GM12875 (cell line): Measurements from ENCODE around the gene COX4I1.

Experiments used
- H3K4me3 ChIP-seq: one replicate; pipeline ENCODE4 v1.5.1; 2011; ENCODE audit warnings: low read depth, low read length, control low read depth
- CTCF ChIP-seq: IDR thresholded peaks from 2 replicates; pipeline ENCODE4 v1.5.1; 2011; ENCODE audit warnings: low read depth, mild to moderate bottlenecking, control low read depth, inconsistent platforms, low read length, moderate library complexity, borderline replicate concordance; ENCODE audit not compliant: insufficient read depth

The COX4I1 gene

GRCh38 chr16:85759631-85760419, 39.7 kb upstream of the COX4I1 start:
- no peak overlapping the region for H3K4me3 ChIP-seq

GRCh38 chr16:85761861-85762260, 37.6 kb upstream of the COX4I1 start:
- TF ChIP-seq CTCF: no peak

More at GRCh38 chr16:85759631-85760419, 39.7 kb upstream of the COX4I1 start:
- TF ChIP-seq CTCF: peak; percentile 87

GRCh38 chr16:85762970-85763369, 36.5 kb upstream of the COX4I1 start:
- H3K4me3 ChIP-seq: no peak overlapping the region
- TF ChIP-seq CTCF: no peak

More at GRCh38 chr16:85761861-85762260, 37.6 kb upstream of the COX4I1 start:
- H3K4me3 ChIP-seq: no peak overlapping the region

GRCh38 chr16:85763616-85764015, 35.9 kb upstream of the COX4I1 start:
- TF ChIP-seq CTCF: no peak
- no peak overlapping the region for H3K4me3 ChIP-seq

- no peak for TF ChIP-seq CTCF
- H3K4me3 ChIP-seq: no peak overlapping the region
Observed at GRCh38 chr16:85765211-85765610, 34.3 kb upstream of the COX4I1 start.

- no peak for TF ChIP-seq CTCF
- no peak overlapping the region for H3K4me3 ChIP-seq
Observed at GRCh38 chr16:85765767-85766166, 33.7 kb upstream of the COX4I1 start.

- H3K4me3 ChIP-seq: no peak overlapping the region
- no peak for TF ChIP-seq CTCF
Observed at GRCh38 chr16:85767531-85767930, 32.0 kb upstream of the COX4I1 start.
